Renal pelvis (tissue), 4 donors: ENCODE results near the gene GLI1. TPM values are rescaled to one million over a fixed set of nuclear protein-coding genes. Genes with fewer than 3 reads are reported as not detected.
"Not testable (repeated sequence)": the region's sequence is repeated elsewhere in the genome, so short reads cannot be mapped to it uniquely, and the experiment has no call there.

Experiments used
- DNase-seq: peaks from one replicate; pipeline ENCODE4 v3.0.0-alpha.2; 2013
- polyA plus RNA-seq, 3 donors: library from polyadenylated mRNA; unstranded; fragments of 120-200 nt; gene quantifications; one replicate each; pipeline ENCODE4 v1.2.1, GENCODE V29; 2013; ENCODE audit not compliant: insufficient read length in 3 of 3

The GLI1 gene
- polyA plus RNA-seq, 3 donors, result 20.2 to 21.2 (median 20.5) TPM

DNA sequence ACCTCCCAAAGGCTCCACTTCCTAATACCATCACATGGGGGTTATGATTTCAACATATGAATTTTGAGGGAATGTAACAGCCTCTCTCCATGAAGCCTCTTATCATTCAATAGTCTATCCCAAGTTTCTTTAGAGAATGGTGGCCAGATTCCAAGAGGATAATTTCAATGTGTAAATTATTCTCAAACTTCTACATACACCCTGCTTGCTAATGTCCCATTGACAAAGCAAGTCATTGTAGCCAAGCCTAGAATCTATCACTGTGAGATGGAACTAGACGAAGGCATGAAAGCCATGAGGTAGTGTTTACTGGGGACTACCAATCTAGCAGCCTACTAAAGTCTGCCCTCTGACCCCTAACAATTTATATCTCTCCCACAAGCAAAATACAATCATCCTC is 21.2 kb upstream of the GLI1 start:
- no peak for DNase-seq

DNA sequence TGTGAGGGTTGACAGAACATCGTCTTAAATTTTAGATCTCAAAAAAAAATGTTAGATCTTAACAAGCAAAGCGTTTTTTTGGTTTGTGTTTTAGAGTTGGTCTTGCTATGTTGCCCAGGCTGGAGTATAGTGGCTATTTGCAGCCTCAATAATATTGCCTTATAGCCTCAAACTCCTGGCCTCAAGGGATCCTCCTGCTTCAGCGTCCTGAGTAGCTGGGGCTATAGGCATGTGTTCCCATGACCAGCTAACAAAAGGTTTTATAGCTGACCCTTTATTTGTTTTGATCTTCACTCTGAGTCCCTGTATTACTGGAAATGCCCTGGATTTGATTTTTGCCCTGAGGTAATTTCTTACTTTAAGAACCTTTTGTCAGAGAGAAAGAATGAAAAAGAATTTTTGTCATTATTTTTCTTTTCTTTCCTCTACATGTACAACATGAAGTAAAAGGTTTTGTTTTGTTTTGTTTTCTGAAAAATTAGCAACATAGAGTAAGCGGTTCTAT is 19.8 kb upstream of the GLI1 start:
- no peak for DNase-seq

DNA sequence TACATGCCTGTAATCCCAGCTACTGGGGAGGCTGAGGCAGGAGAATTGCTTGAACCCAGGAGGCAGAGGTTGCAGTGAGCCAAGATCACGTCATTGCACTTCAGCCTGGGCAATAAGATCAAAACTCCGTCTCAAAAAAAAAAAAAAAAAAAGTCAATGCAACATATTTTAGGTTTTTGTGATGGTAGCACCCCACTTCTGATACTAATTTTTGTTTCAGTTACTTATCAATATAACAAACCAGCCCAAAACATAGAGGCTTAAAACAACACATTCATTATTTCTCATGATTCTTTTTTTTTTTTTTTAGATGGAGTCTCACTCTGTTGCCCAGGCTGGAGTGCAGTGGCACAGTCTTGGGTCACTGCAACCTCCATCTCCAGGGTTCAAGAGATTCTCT is 18.2 kb upstream of the GLI1 start:
- not testable (repeated sequence) for DNase-seq

DNA sequence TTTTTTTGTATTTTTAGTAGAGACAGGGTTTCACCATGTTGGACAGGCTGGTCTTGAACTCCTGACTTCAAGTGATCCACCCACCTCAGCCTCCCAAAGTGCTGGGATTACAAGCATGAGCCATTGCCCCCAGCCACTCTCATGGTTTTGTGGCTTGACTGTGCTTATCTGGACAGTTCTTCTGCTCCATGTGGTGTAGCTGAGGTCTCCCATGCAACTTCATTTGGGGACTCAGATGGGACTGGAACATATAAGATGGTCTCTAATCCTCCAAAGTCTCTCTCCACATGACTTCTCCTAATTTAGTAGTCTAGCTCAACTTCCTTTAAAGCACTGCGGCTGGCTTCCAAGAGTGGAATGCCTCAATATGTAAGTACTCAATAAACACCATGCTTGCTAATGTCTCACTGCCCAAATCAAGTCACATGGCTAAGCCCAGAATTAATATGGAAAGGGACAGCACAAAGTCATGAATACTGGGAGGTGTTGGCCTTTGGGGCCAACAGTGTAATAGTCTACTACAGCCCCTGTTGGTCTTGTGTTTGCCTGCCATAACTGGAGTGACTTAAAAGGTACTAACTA is 17.6 kb upstream of the GLI1 start:
- no peak for DNase-seq

DNA sequence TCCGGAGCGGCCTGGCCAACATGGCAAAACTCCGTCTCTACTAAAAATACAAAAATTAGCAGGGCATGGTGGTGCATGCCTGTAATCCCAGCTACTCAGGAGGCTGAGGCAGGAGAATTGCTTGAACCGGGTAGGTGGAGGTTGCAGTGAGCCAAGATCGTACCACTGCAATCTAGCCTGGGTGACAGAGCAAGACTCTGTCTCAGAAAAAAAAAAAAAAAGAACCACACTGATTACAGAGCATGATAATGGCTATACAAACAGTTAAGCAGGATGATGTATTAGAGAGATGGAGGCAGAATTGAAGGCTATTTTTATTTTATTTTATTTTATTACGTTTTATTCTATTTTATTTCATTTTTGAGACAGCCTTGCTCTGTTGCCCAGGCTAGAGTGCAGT is 15.2 kb upstream of the GLI1 start:
- DNase-seq, result not testable (repeated sequence)

DNA sequence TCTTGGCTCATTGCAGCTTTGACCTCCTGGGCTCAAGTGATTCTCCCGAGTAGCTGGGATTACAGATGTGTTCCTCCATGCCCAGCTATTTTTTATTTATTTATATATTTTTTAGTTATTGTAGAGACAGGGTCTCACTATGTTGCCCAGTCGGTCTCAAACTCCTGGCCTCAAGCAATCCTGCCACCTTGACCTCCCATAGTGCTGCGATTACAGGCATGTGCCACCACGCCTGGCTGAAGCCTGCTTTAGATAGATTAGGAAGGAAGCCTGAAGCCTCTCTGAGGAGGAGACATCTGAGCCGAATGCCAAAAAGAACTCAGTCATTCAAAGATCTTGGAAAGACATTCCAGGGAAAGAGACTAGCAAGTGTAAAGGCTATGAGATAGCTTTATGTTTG is 14.8 kb upstream of the GLI1 start:
- DNase-seq, result no peak

DNA sequence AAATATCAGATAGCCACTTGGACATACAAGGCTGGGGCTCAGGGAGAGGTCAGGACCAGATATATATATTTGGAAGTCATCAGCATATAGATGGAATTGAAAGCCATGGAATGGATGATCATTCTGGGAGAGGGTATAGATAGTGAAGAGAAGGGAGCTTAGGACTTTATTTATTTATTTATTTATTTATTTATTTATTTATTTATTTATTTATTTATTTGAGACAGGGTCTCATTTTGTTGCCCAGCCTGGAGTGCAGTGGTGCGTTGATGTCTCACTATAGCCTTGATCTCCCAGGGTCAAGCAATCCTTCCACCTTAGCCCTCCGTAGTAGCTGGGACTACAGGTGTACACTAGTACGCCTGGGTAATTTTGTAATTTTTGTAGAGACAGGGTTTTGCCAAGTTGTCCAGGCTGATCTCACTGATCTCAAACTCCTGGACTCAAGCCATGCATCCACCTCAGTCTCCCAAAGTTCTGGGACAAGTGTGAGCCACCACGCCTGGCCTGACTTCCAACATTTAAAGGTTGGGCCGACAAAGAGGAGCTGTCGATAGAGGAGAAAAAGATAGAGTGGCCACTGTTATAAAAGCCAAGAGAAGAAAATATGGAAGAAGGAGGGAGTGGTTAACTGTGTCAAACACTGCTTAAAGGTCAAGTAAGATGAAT is 13.2 kb upstream of the GLI1 start:
- no peak for DNase-seq

DNA sequence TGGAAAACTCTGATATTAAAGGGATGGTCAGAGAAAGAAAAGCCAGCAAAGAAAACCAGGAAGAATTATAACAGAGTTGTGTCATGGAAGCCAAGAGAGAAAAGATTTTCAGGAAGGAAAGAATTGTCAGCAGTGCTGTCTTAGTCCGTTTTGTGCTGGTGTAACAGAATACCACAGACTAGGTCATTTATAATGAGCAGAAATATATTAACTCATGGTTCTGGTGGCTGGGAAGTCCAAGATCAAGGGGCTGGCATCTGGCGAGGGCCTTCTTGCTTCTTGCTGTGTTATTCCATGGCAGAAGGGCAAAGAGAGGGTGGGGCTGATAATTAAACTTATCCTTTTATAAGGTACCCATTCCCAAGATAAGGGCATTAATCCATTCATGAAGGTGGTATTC is 10.9 kb upstream of the GLI1 start:
- DNase-seq, result no peak

DNA sequence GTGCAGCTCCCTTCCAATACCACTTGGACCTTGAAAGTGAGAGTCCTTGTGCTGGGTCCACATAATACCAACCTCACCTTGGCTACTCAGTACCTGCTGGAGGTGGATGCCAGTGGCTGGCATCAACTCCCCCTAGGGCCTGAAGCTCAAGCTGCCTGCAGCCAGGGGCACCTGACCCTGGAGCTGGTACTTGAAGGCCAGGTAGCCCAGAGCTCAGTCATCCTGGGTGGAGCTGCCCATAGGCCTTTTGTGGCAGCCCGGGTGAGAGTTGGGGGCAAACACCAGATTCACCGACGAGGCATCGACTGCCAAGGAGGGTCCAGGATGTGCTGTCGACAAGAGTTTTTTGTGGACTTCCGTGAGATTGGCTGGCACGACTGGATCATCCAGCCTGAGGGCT is 10.2 kb upstream of the GLI1 start:
- DNase-seq, result no peak

DNA sequence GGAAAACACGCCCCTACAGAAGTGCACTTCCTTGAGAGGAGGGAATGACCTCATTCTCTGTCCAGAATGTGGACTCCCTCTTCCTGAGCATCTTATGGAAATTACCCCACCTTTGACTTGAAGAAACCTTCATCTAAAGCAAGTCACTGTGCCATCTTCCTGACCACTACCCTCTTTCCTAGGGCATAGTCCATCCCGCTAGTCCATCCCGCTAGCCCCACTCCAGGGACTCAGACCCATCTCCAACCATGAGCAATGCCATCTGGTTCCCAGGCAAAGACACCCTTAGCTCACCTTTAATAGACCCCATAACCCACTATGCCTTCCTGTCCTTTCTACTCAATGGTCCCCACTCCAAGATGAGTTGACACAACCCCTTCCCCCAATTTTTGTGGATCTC is 9.5 kb upstream of the GLI1 start:
- no peak for DNase-seq

DNA sequence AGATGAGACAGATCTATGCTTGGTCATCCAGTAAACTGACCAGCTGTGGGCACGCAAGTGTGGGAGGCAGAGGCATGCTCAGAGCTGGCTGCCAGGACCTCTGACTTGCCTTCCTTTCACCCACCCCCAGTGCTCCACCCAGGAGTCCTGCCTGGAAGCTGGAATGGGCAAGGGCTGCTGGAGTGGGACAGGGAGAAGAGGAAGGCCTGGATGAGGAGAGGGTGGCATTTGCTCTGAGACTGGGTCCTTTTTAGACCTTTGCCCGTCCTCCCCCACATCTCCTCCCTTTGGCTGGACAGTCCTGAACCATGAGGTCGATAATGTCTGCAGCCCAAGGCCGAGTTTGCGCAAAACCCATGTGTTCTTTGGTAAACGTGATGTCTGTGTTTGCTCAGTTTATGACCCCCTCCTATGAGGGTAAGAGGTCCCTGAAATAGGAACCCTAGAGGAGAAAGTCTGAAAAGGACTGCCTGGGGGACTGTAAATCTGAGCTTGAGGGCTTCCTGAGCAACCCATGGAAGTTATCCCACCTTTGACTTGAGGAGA is 8.3 kb upstream of the GLI1 start:
- DNase-seq, result no peak

DNA sequence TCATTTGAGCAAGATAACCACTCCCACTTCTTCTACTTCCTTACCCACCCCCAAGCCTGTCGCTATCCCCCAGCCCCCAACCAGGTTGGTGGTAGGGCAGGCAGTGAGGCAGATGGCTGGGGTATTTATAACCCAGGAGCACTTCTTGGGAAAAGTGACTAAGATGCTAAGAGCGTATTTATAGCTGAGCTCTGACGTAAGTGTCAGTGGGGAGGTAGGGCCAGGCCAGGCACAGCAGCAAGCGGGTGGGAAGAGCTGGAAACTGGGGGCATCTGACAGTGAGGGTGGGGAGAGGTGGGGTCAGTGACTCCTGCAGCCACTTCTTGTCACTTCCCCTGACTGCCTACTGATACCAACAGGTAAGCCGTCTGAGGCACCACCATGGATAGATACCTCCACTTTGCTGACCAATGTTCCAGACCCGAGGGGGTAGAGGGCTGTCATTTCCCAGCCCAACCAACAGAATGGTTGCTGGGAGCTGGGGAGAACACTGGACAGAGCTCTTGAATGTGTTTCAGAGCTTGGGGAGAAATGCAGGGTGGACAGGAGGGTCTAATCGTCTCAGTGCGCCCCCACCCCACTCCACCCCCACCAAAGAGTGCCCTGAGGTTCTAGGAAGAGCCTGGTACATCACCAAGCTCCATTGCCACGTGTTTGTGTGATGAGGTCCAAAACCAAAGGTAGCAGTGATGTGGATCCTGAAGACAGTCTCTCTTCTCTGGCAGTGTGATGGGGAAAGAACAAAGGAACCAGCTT is 7.2 kb upstream of the GLI1 start:
- no peak for DNase-seq

DNA sequence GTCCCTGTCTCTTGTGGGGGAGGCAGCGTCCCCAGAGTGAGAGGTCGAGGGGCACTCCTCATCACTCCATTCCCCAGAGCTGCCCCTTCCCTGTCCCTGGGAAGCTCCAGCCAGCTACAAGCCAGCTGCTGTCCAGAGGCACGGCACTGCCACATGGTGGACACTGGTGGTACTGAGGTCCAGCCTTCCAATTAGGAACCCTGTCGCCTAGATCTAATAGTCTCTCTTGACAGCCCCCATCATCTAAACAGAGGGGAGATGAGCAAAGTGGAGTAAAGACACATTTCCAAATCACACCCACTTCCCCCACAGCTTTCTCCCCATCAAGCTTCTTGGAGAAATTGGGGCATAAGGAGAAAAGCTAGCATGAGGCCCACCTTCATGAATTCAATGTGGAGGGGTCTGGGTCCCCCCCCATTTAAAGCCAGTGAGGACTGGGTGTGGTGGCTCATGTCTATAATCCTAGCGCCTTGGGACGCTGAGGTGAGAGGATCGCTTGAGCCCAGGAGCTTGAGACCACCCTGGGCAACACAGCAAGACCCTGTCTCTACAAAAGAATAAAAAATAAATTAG is 6.6 kb upstream of the GLI1 start:
- DNase-seq, result peak; percentile 67

DNA sequence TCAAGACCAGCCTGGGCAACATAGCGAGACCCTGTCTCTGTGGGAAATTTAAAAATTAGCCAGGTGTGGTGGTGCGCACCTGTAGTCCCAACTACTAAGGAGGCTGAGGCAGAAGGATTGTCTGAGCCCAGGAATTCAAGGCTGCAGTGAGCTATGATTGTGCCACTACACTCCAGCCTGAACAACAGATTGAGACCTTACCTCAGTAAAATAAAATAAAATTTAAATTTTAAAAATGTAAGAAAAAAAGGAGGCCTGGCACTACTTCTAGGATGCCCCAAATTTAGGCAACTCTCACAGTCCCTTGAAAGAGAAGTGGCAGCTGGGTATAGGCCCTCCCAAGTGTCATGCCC is 5.4 kb upstream of the GLI1 start:
- no peak for DNase-seq

DNA sequence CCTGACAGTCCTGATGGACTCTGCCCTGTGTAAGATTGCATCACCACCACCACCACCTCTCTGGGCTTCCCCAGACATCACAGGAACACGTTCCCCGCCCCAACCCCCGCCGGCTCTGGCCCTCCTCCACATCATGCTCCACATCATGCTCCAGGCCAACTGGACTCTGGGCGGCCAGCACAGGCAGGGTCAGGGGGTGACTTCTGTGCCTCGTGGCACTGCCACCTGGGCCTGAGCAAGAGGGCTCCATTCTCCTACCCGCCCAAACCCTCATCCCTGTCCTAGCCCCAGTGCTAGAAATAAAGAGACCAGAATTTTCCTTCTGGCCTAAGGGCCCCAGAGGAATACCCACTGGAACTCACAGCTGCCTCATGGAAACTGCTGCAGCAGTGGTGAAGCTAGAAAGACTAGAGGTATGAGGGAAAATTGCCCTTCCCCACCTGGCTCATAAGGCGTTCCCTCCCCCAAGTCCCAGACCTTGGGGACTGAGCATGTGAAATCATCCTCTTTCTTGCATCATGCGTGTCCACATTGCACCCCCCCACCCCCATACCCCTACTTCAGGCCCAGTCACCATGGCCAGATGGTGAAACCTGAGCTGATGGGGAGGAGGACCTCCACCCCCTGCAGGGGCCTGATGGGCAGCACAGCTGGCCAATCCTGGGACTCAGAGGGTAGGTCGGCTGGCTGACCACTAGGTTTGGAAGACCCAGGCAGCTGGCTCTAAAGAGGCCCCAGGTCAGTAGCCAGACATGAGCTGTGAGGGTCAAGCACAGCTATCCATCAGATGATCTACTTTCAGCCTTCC is 4.8 kb upstream of the GLI1 start, which contains the start of gene INHBE:
INHBE (plus strand) TSS at position 742 of the 808 bp plus-strand sequence. CDS start 230 bp downstream, outside the sequence.
- DNase-seq, result no peak

DNA sequence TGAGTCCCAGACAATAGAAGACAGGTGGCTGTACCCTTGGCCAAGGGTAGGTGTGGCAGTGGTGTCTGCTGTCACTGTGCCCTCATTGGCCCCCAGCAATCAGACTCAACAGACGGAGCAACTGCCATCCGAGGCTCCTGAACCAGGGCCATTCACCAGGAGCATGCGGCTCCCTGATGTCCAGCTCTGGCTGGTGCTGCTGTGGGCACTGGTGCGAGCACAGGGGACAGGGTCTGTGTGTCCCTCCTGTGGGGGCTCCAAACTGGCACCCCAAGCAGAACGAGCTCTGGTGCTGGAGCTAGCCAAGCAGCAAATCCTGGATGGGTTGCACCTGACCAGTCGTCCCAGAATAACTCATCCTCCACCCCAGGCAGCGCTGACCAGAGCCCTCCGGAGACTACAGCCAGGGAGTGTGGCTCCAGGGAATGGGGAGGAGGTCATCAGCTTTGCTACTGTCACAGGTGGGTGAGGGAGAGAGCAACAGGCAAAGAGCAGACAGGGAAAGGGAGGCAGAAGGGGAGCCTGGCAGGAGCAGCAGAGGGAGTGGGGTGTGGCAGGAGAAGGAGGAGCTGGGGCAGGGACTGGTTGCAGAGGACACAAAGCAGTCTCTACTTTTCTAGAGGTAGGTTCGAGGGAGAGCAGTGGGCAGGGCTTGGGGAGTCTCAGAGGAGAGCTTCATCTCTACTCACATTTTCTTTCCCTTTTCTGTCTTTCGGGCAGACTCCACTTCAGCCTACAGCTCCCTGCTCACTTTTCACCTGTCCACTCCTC is 4.0 kb upstream of the GLI1 start:
- DNase-seq, result no peak

DNA sequence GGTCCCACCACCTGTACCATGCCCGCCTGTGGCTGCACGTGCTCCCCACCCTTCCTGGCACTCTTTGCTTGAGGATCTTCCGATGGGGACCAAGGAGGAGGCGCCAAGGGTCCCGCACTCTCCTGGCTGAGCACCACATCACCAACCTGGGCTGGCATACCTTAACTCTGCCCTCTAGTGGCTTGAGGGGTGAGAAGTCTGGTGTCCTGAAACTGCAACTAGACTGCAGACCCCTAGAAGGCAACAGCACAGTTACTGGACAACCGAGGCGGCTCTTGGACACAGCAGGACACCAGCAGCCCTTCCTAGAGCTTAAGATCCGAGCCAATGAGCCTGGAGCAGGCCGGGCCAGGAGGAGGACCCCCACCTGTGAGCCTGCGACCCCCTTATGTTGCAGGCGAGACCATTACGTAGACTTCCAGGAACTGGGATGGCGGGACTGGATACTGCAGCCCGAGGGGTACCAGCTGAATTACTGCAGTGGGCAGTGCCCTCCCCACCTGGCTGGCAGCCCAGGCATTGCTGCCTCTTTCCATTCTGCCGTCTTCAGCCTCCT is 3.4 kb upstream of the GLI1 start:
- no peak for DNase-seq

DNA sequence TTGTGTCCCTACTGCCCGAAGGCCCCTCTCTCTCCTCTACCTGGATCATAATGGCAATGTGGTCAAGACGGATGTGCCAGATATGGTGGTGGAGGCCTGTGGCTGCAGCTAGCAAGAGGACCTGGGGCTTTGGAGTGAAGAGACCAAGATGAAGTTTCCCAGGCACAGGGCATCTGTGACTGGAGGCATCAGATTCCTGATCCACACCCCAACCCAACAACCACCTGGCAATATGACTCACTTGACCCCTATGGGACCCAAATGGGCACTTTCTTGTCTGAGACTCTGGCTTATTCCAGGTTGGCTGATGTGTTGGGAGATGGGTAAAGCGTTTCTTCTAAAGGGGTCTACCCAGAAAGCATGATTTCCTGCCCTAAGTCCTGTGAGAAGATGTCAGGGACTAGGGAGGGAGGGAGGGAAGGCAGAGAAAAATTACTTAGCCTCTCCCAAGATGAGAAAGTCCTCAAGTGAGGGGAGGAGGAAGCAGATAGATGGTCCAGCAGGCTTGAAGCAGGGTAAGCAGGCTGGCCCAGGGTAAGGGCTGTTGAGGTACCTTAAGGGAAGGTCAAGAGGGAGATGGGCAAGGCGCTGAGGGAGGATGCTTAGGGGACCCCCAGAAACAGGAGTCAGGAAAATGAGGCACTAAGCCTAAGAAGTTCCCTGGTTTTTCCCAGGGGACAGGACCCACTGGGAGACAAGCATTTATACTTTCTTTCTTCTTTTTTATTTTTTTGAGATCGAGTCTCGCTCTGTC is 2.7 kb upstream of the GLI1 start:
- DNase-seq, result no peak

DNA sequence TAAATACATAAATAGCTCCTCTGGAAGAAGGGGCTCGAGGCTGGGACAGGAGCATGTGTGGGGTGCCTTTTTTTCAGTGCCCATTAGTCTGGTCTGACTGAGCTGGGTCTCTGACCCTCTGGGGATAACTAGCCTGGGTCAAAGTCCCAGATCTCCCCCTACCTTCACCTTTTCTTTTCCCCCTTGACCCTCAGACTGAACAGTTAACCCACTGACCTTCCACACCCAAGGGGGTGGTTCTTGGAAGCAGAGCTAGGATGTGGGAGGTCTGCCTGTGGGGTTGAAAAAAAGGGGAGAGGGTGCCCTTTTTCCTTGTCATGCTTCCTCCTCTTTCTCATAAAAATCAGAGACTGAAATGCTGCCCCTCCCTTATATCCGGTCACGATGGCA is 925 bp upstream of the GLI1 start:
- DNase-seq, result no peak
